HG03521 (cell line): ENCODE results near the gene PC.
"Not testable (repeated sequence)": the region's sequence is repeated elsewhere in the genome, so short reads cannot be mapped to it uniquely, and the experiment has no call there.

ENCODE experiments used
- ATAC-seq: cut with Tn5 transposase; IDR thresholded peaks from one replicate; pipeline ENCODE4 v1.9.1; 2021; ENCODE audit warnings: mild to moderate bottlenecking, moderate library complexity; ENCODE audit not compliant: unreplicated experiment

The PC gene

GRCh38 chr11:66800720-66801428 lies 157.3 kb downstream of the PC start:
- no peak for ATAC-seq

- not testable (repeated sequence) for ATAC-seq
Observed at GRCh38 chr11:66799815-66800214, 158.4 kb downstream of the PC start.
